RWPE2 (cell line): ENCODE data around the gene FOXL3.
A peak's percentile ranks its signal among the peaks of the same experiment; 100 is the strongest.

ENCODE experiments used
- ATAC-seq: fragments of 200-7000 bp; cut with Tn5 transposase; 3 replicates; pipeline ENCODE4 v1.9.1; 2021; ENCODE audit warnings: low read depth
- DNase-seq: peaks from one replicate; pipeline ENCODE4 v3.0.0-alpha.2; 2020; ENCODE audit warnings: low spot score
- H3K27ac ChIP-seq: fragments of 450-650 bp; 2 replicates; pipeline ENCODE4 v1.5.1; 2017; ENCODE audit warnings: mild to moderate bottlenecking; ENCODE audit not compliant: poor library complexity, severe bottlenecking
- H3K27me3 ChIP-seq: fragments of 250-450 bp; sonication (Bioruptor Pico); 2 replicates; pipeline ENCODE4 v1.5.1; 2021; ENCODE audit warnings: mild to moderate bottlenecking, moderate library complexity; ENCODE audit not compliant: insufficient read depth, poor library complexity, severe bottlenecking
- H3K36me3 ChIP-seq: fragments of 250-450 bp; sonication (Bioruptor Pico); 2 replicates; pipeline ENCODE4 v1.5.1; 2020; ENCODE audit warnings: low read depth, mild to moderate bottlenecking, moderate library complexity
- H3K4me1 ChIP-seq: fragments of 250-450 bp; sonication (Bioruptor Pico); 2 replicates; pipeline ENCODE4 v1.5.1; 2021; ENCODE audit warnings: mild to moderate bottlenecking, moderate library complexity; ENCODE audit not compliant: insufficient read depth, poor library complexity, severe bottlenecking
- H3K4me3 ChIP-seq: fragments of 250-450 bp; sonication (Bioruptor Pico); 2 replicates; pipeline ENCODE4 v1.5.1; 2021; ENCODE audit warnings: mild to moderate bottlenecking, moderate library complexity; ENCODE audit not compliant: severe bottlenecking
- H3K9me3 ChIP-seq: fragments of 250-450 bp; sonication (Bioruptor Pico); 2 replicates; pipeline ENCODE4 v1.5.1; 2021; ENCODE audit warnings: mild to moderate bottlenecking, moderate library complexity; ENCODE audit not compliant: severe bottlenecking
- CTCF ChIP-seq: fragments of 450-650 bp; IDR thresholded peaks from one replicate; pipeline ENCODE4 v1.5.1; 2017; ENCODE audit warnings: mild to moderate bottlenecking, moderate library complexity; ENCODE audit not compliant: poor library complexity, severe bottlenecking

Gene FOXL3

GRCh38 chr7:255038-255435 is 34.9 kb upstream of the FOXL3 start:
- peaks cover 23% of the 10 kb centered on the region for H3K36me3 ChIP-seq
- no peak for DNase-seq
- no peak overlapping the region for H3K27ac ChIP-seq
- H3K27me3 ChIP-seq: no peaks in the 10 kb centered on the region
- no peaks in the 10 kb centered on the region for H3K9me3 ChIP-seq
- no peak for ATAC-seq
- TF ChIP-seq CTCF: no peak
- H3K4me3 ChIP-seq: no peak overlapping the region
- H3K4me1 ChIP-seq: no peaks in the 10 kb centered on the region

- no peak for ATAC-seq
- TF ChIP-seq CTCF: no peak
- no peaks in the 10 kb centered on the region for H3K9me3 ChIP-seq
- H3K36me3 ChIP-seq: peaks cover 25% of the 10 kb centered on the region
- H3K4me3 ChIP-seq: no peak overlapping the region
- H3K27me3 ChIP-seq: no peaks in the 10 kb centered on the region
- DNase-seq: no peak
- no peak overlapping the region for H3K27ac ChIP-seq
- no peaks in the 10 kb centered on the region for H3K4me1 ChIP-seq
Observed at GRCh38 chr7:255721-256361, 34.1 kb upstream of the FOXL3 start.

- H3K36me3 ChIP-seq: peaks cover 25% of the 10 kb centered on the region
Observed at GRCh38 chr7:256461-256940, 33.5 kb upstream of the FOXL3 start.

GRCh38 chr7:256981-257646 is 32.9 kb upstream of the FOXL3 start:
- peak; percentile 49 for DNase-seq
- TF ChIP-seq CTCF: no peak
- ATAC-seq: no peak
- Histone ChIP-seq H3K4me1 (no peaks in the 10 kb centered on the region), H3K9me3 (peaks cover 9% of the 10 kb centered on the region), H3K4me3 (no peak overlapping the region), H3K27ac (no peak overlapping the region), H3K27me3 (no peaks in the 10 kb centered on the region), H3K36me3 (peaks cover 25% of the 10 kb centered on the region)

More at GRCh38 chr7:256461-256940, 33.5 kb upstream of the FOXL3 start:
- ATAC-seq (no peak), DNase-seq (peak; percentile 63)
- no peak for TF ChIP-seq CTCF
- Histone ChIP-seq H3K27ac (no peak overlapping the region), H3K27me3 (no peaks in the 10 kb centered on the region), H3K9me3 (peaks cover 3% of the 10 kb centered on the region), H3K4me3 (no peak overlapping the region), H3K4me1 (no peaks in the 10 kb centered on the region)

GRCh38 chr7:257647-257992 is 32.4 kb upstream of the FOXL3 start:
- Histone ChIP-seq H3K4me3 (no peak overlapping the region), H3K36me3 (peaks cover 25% of the 10 kb centered on the region), H3K9me3 (peaks cover 12% of the 10 kb centered on the region), H3K4me1 (no peaks in the 10 kb centered on the region), H3K27ac (no peak overlapping the region), H3K27me3 (no peaks in the 10 kb centered on the region)
- DNase-seq (peak; percentile 52), ATAC-seq (no peak)
- no peak for TF ChIP-seq CTCF
